IPS-NIHi7 (cell line): ENCODE data around the gene RBM8A.
A peak's percentile ranks its signal among the peaks of the same experiment; 100 is the strongest.
"Not testable (repeated sequence)": the region's sequence is repeated elsewhere in the genome, so short reads cannot be mapped to it uniquely, and the experiment has no call there.

Experiments
- DNase-seq: peaks from one replicate; pipeline ENCODE4 v3.0.0; 2012; ENCODE audit warnings: mixed read lengths; ENCODE audit errors: extremely low spot score

Gene RBM8A

GRCh38 chr1:145956781-145957442 lies 29.6 kb upstream of the RBM8A start:
- no peak for DNase-seq

- DNase-seq, result no peak
Observed at GRCh38 chr1:145956361-145956760, 29.1 kb upstream of the RBM8A start.

- no peak for DNase-seq
Observed at GRCh38 chr1:145955436-145955835, 28.2 kb upstream of the RBM8A start.

GRCh38 chr1:145953861-145954260 lies 26.6 kb upstream of the RBM8A start:
- DNase-seq, result no peak

- DNase-seq, result no peak
Observed at GRCh38 chr1:145952903-145953302, 25.6 kb upstream of the RBM8A start.

- no peak for DNase-seq
Observed at GRCh38 chr1:145951526-145951925, 24.2 kb upstream of the RBM8A start.

- DNase-seq, result no peak
Observed at GRCh38 chr1:145949219-145949618, 21.9 kb upstream of the RBM8A start.

GRCh38 chr1:145947551-145947950 lies 20.3 kb upstream of the RBM8A start:
- DNase-seq, result peak; percentile 36

GRCh38 chr1:145946477-145946986 lies 19.2 kb upstream of the RBM8A start:
- no peak for DNase-seq

GRCh38 chr1:145944532-145944931 lies 17.2 kb upstream of the RBM8A start:
- no peak for DNase-seq

- no peak for DNase-seq
Observed at GRCh38 chr1:145942871-145943270, 15.6 kb upstream of the RBM8A start.

GRCh38 chr1:145942405-145942804 lies 15.1 kb upstream of the RBM8A start:
- no peak for DNase-seq

- no peak for DNase-seq
Observed at GRCh38 chr1:145937436-145937835, 10.2 kb upstream of the RBM8A start.

- no peak for DNase-seq
Observed at GRCh38 chr1:145936247-145936646, 9.0 kb upstream of the RBM8A start.

- no peak for DNase-seq
Observed at GRCh38 chr1:145935708-145936107, 8.4 kb upstream of the RBM8A start.

- not testable (repeated sequence) for DNase-seq
Observed at GRCh38 chr1:145932522-145933009, 5.3 kb upstream of the RBM8A start.

- DNase-seq, result no peak
Observed at GRCh38 chr1:145927916-145928643, 796 bp upstream of the RBM8A start.

- no peak for DNase-seq
Observed at GRCh38 chr1:145926686-145927062, 610 bp downstream of the RBM8A start.

GRCh38 chr1:145922266-145922665 lies 5.0 kb downstream of the RBM8A start:
- no peak for DNase-seq

- not testable (repeated sequence) for DNase-seq
Observed at GRCh38 chr1:145920297-145920696, 7.0 kb downstream of the RBM8A start.

GRCh38 chr1:145918992-145919939 lies 8.0 kb downstream of the RBM8A start:
- DNase-seq, result peak; percentile 48
